IMR-90 (cell line): ENCODE measurements around the gene RARRES2.
"Not testable (repeated sequence)": the region's sequence is repeated elsewhere in the genome, so short reads cannot be mapped to it uniquely, and the experiment has no call there.

ENCODE experiments used
- BHLHE40 ChIP-seq: fragments of 150-350 bp; IDR thresholded peaks from 2 replicates; pipeline ENCODE4 v1.6.1; 2016; ENCODE audit warnings: mild to moderate bottlenecking, low read depth, low read length
- CTCF ChIP-seq: conservative IDR thresholded peaks from 2 replicates; pipeline ENCODE4 v1.5.1; 2012; ENCODE audit warnings: mild to moderate bottlenecking, low read depth, low read length, improper control_type of control experiment
- FOS ChIP-seq: fragments of 150-350 bp; IDR thresholded peaks from 2 replicates; pipeline ENCODE4 v1.6.1; 2016; ENCODE audit warnings: low read depth, low read length
- MAZ ChIP-seq: IDR thresholded peaks from 2 replicates; pipeline ENCODE4 v1.6.1; 2012; ENCODE audit warnings: low read depth, mild to moderate bottlenecking, low read length, improper control_type of control experiment, moderate library complexity, borderline replicate concordance
- MXI1 ChIP-seq: IDR thresholded peaks from 2 replicates; pipeline ENCODE4 v1.6.1; 2012; ENCODE audit warnings: low read depth, mild to moderate bottlenecking, low read length, moderate library complexity, borderline replicate concordance
- NFE2L2 ChIP-seq: fragments of 150-350 bp; IDR thresholded peaks from 2 replicates; pipeline ENCODE4 v1.6.1; 2016; ENCODE audit warnings: low read depth, mild to moderate bottlenecking, low read length
- POLR2A ChIP-seq: IDR thresholded peaks from 2 replicates; pipeline ENCODE4 v1.6.1; 2012; ENCODE audit warnings: mild to moderate bottlenecking, low read depth, low read length
- RAD21 ChIP-seq: IDR thresholded peaks from 2 replicates; pipeline ENCODE4 v1.6.1; 2012; ENCODE audit warnings: low read length, improper control_type of control experiment
- RFX5 ChIP-seq: IDR thresholded peaks from 2 replicates; pipeline ENCODE4 v1.8.0; 2012; ENCODE audit warnings: low read depth, mild to moderate bottlenecking, low read length, moderate library complexity
- SMC3 ChIP-seq: fragments of 150-350 bp; IDR thresholded peaks from 2 replicates; pipeline ENCODE4 v1.6.1; 2016; ENCODE audit warnings: low read depth, mild to moderate bottlenecking, antibody characterized with exemption, low read length, moderate library complexity

- not testable (repeated sequence) for TF ChIP-seq BHLHE40, MXI1, CTCF, MAZ, RAD21, RFX5, NFE2L2, SMC3, POLR2A, FOS
Measured at GRCh38 chr7:150305259-150305902, 36.0 kb downstream of the RARRES2 start.
